Lung (tissue), 12 donors: Measurements from ENCODE around the gene CACNA1A. TPM values are rescaled to one million over a fixed set of nuclear protein-coding genes. Genes with fewer than 3 reads are reported as not detected.

Source experiments
- ATAC-seq: fragments of 200-7000 bp; cut with Tn5 transposase; one replicate; pipeline ENCODE4 v1.9.1; 2020; ENCODE audit warnings: moderate number of reproducible peaks; ENCODE audit not compliant: insufficient read depth, low FRiP score
- DNase-seq, 3 donors: peaks; one replicate each; pipeline ENCODE4 v3.0.0-alpha.2; 2013 to 2017
- H3K27ac ChIP-seq, 2 donors: one replicate each; pipeline ENCODE4 v1.5.1; 2013; ENCODE audit warnings: mild to moderate bottlenecking in 2 of 2, moderate library complexity in 2 of 2, control low read depth in 1 of 2, inconsistent platforms in 1 of 2, low read depth in 1 of 2, low read length in 1 of 2
- H3K27me3 ChIP-seq, 3 donors: one replicate each; pipeline ENCODE4 v1.5.1; 2013; ENCODE audit warnings: low read length in 2 of 3; ENCODE audit not compliant: control insufficient read depth in 3 of 3, insufficient read depth in 3 of 3
- H3K36me3 ChIP-seq, 4 donors: one replicate each; pipeline ENCODE4 v1.5.1; 2013; ENCODE audit warnings: low read length in 4 of 4, mild to moderate bottlenecking in 1 of 4, moderate library complexity in 1 of 4; ENCODE audit not compliant: control insufficient read depth in 4 of 4, insufficient read depth in 4 of 4
- H3K4me1 ChIP-seq, 5 donors: one replicate each; pipeline ENCODE4 v1.5.1; 2013; ENCODE audit warnings: low read length in 5 of 5, mild to moderate bottlenecking in 2 of 5, moderate library complexity in 1 of 5; ENCODE audit not compliant: control insufficient read depth in 5 of 5, insufficient read depth in 5 of 5
- H3K4me3 ChIP-seq: one replicate; pipeline ENCODE4 v1.5.1; 2013; ENCODE audit warnings: mild to moderate bottlenecking, control low read depth, moderate library complexity
- H3K9ac ChIP-seq, 2 donors: one replicate each; pipeline ENCODE4 v1.5.1; 2013; ENCODE audit warnings: low read length in 2 of 2, control low read depth in 1 of 2; ENCODE audit not compliant: insufficient read depth in 1 of 2
- H3K9me3 ChIP-seq, 4 donors: one replicate each; pipeline ENCODE4 v1.5.1; 2013; ENCODE audit warnings: low read length in 3 of 4, mild to moderate bottlenecking in 1 of 4, moderate library complexity in 1 of 4; ENCODE audit not compliant: control insufficient read depth in 4 of 4, insufficient read depth in 3 of 4
- WGBS, 2 donors: extraction: QIAGEN DNeasy Blood & Tissue Kit; methylation state at CpG; one replicate each; pipeline ENCODE4 v1.1.7; 2013; 5-methylcytosine and 5-hydroxymethylcytosine counted together
- polyA plus RNA-seq, 2 donors: library from polyadenylated mRNA; stranded (reverse); fragments of 200-250 nt; gene quantifications; one replicate each; pipeline ENCODE4 v1.2.1, GENCODE V29; 2013
- total RNA-seq, 2 donors: library from RNA; depleted of rRNA in 1 of 2; stranded (reverse); fragments of >200 nt in 1 of 2; gene quantifications; one replicate each; pipeline ENCODE4 v1.2.1, GENCODE V29; 2014 to 2021
- TF ChIP-seq, protein P1 (sequence below): IDR thresholded peaks from 2 replicates; pipeline ENCODE4 v1.5.1; 2012; ENCODE audit warnings: mild to moderate bottlenecking; ENCODE audit errors: control extremely low read depth, extremely low read depth
- donor health status: control.
- donor health status: control.
- donor health status: Bipolar disorder and iron deficiency.
- donor health status: healthy.
- donor health status: DM: yes; HTN: yes; CAD: no.

CACNA1A gene
- total and polyA plus RNA-seq, 4 donors, result 0.27 to 1.00 (median 0.75) TPM

DNA sequence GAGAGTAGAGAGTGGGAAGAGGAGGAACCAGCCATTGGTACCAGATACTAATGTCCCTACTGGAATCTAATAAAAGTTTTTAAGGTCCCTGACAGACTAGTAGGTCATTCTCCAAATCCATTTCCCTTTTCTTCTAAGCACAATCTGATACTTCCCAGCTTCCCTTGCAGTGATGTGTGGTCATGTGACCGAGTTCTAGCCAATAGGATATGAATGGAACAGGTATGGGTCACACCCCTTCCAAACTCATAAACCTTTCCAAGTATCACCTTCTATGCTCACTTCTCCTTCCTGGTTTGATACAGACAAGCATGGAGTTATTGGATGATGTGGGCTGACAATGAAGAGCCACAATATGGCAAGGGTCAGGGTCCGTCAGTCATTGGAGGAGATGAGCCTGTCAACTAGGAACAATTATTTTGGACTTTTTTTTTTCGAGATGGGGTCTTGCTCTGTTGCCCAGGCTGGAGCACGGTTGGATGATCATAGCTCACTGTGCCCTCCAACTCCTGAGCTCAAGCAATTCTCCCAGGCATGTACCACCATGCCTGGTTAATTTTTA, 54.8 kb downstream of the CACNA1A start:
- DNase-seq (no peak), ATAC-seq (no peak)
- Histone ChIP-seq H3K36me3 (no peaks in the 10 kb centered on the region), H3K27ac (no peak overlapping the region), H3K9me3 (peaks cover 0 to 14% (median 10%) of the 10 kb centered on the region in 4 donors), H3K4me1 (no peaks in the 10 kb centered on the region), H3K4me3 (no peak overlapping the region), H3K27me3 (no peaks in the 10 kb centered on the region), H3K9ac (no peak overlapping the region)
- WGBS, 2 donors, result 74 to 91% methylated on average over 4 of the region's 4 CpGs
- TF ChIP-seq, protein P1, sequence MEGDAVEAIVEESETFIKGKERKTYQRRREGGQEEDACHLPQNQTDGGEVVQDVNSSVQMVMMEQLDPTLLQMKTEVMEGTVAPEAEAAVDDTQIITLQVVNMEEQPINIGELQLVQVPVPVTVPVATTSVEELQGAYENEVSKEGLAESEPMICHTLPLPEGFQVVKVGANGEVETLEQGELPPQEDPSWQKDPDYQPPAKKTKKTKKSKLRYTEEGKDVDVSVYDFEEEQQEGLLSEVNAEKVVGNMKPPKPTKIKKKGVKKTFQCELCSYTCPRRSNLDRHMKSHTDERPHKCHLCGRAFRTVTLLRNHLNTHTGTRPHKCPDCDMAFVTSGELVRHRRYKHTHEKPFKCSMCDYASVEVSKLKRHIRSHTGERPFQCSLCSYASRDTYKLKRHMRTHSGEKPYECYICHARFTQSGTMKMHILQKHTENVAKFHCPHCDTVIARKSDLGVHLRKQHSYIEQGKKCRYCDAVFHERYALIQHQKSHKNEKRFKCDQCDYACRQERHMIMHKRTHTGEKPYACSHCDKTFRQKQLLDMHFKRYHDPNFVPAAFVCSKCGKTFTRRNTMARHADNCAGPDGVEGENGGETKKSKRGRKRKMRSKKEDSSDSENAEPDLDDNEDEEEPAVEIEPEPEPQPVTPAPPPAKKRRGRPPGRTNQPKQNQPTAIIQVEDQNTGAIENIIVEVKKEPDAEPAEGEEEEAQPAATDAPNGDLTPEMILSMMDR, result no peak

DNA sequence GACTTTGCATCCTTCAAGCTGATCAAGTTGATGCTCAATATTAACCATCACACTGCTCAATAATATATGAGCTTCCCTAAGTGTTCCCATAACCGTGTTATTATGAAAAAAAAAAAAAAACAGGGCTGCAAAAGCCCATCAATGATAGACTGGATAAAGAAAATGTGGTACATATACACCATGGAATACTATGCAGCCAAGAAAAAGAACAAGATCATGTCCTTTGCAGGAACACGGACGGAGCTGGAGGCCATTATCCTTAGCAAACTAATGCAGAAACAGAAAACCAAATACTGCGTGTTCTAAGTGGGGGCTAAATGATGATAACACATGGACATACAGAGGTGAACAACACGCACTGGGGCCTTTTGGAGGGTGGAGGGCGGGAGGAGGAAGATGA, 58.3 kb downstream of the CACNA1A start:
- Histone ChIP-seq H3K9ac (no peak overlapping the region), H3K4me3 (no peak overlapping the region), H3K4me1 (no peaks in the 10 kb centered on the region), H3K9me3 (peaks cover 0 to 13% (median 10%) of the 10 kb centered on the region in 4 donors), H3K27me3 (no peaks in the 10 kb centered on the region), H3K36me3 (no peaks in the 10 kb centered on the region), H3K27ac (no peak overlapping the region)
- WGBS, 2 donors, result 81 to 92% methylated on average over 6 of the region's 6 CpGs
- TF ChIP-seq, protein P1, result no peak
- DNase-seq (no peak), ATAC-seq (no peak)

DNA sequence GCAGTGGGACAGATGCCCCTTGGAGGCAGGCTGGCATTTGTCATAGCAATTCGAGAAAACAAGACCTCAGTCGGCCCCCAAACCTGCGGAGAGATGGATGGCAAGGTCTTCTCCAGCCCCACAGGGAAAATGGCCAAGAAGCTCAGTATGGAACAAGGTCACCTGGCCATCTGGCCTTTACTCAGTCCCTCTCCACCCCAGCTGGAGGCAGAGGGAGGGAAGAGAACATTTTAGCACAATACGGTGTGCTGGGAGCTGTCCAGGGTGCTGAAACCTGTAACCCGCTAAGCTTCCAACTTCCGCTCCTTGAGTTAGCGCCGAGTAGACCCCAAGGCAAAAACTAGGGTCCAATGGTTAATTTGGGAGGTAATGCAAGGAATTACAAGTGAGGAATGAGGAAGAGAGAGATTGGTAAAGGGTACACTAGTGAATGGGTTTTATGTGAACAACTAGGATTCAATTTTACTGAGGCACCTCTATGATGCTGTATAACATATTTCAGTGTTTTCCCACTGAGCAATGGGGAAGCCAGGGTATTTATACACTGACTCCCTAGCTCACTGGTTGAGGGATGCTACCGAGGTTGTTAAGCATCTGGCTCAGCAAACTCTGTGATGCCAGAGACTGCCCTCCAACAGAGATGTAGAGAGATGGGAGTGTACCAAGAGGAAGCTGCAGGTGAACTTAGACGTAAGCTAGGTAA, 64.3 kb downstream of the CACNA1A start:
- TF ChIP-seq, protein P1, result no peak
- DNase-seq (peak; percentile 46 to 70 (median 60)), ATAC-seq (no peak)
- Histone ChIP-seq H3K27ac (no peak overlapping the region), H3K4me3 (no peak overlapping the region), H3K9ac (no peak overlapping the region), H3K4me1 (no peaks in the 10 kb centered on the region), H3K36me3 (no peaks in the 10 kb centered on the region), H3K27me3 (no peaks in the 10 kb centered on the region), H3K9me3 (peaks cover 0 to 4% (median 0%) of the 10 kb centered on the region in 4 donors)
- WGBS, 2 donors, result 47 to 52% methylated on average over 10 of the region's 10 CpGs
